ENCODE data around the gene LRRC45.

The LRRC45 gene

GRCh38 chr17:82003411-82004381 lies 19.4 kb upstream of the LRRC45 start:
- no peak for TF ChIP-seq ZNF8 (CRISPR knock-in tag; IDR thresholded peaks at IDR 0.05)
- peak; percentile 82; the same call in 1 of the 2 replicates for TF ChIP-seq SNAI2 (CRISPR knock-in tag; IDR thresholded peaks at IDR 0.05)
- TF ChIP-seq ZFP3 (CRISPR knock-in tag; IDR thresholded peaks at IDR 0.05), result peak; percentile 8; the same call in 1 of the 2 replicates
- peak; percentile 79 for TF ChIP-seq CSDC2 (CRISPR knock-in tag; IDR thresholded peaks at IDR 0.05)
- TF ChIP-seq PATZ1 (CRISPR knock-in tag; IDR thresholded peaks at IDR 0.05; ENCODE audit: borderline replicate concordance), result peak; percentile 81; the same call in 1 of the 2 replicates

GRCh38 chr17:82004517-82005455 lies 18.3 kb upstream of the LRRC45 start:
- TF ChIP-seq ZNF8 (CRISPR knock-in tag; IDR thresholded peaks at IDR 0.05), result no peak
- TF ChIP-seq ZNF70 (CRISPR knock-in tag; IDR thresholded peaks at IDR 0.05), result no peak
- no peak for TF ChIP-seq ZNF565 (CRISPR knock-in tag; conservative IDR thresholded peaks at IDR 0.05; ENCODE audit: low read depth)
- TF ChIP-seq ZFP3 (CRISPR knock-in tag; IDR thresholded peaks at IDR 0.05), result no peak
- TF ChIP-seq CSRNP3 (CRISPR knock-in tag; IDR thresholded peaks at IDR 0.05), result no peak
- TF ChIP-seq ARNTL (CRISPR knock-in tag; IDR thresholded peaks at IDR 0.05; ENCODE audit: borderline replicate concordance, low read depth), result no peak
- no peak for TF ChIP-seq ISL1 (CRISPR knock-in tag; IDR thresholded peaks at IDR 0.05)
- no peak for TF ChIP-seq ZFP30 (CRISPR knock-in tag; IDR thresholded peaks at IDR 0.05)
- no peak for ATAC-seq

More at GRCh38 chr17:82003411-82004381, 19.4 kb upstream of the LRRC45 start:
- ATAC-seq, result peak; percentile 87

- no peak for ATAC-seq
- no peak for TF ChIP-seq CSDC2 (CRISPR knock-in tag; IDR thresholded peaks at IDR 0.05)
- TF ChIP-seq ZC3H10 (CRISPR knock-in tag; IDR thresholded peaks at IDR 0.05), result no peak
- TF ChIP-seq ISL1 (CRISPR knock-in tag; IDR thresholded peaks at IDR 0.05), result no peak
- no peak for TF ChIP-seq PATZ1 (CRISPR knock-in tag; IDR thresholded peaks at IDR 0.05; ENCODE audit: borderline replicate concordance)
- TF ChIP-seq CREB5 (CRISPR knock-in tag; IDR thresholded peaks at IDR 0.05; ENCODE audit: low read depth), result no peak
- TF ChIP-seq ZNF565 (CRISPR knock-in tag; conservative IDR thresholded peaks at IDR 0.05; ENCODE audit: low read depth), result no peak
- TF ChIP-seq CSRNP3 (CRISPR knock-in tag; IDR thresholded peaks at IDR 0.05), result no peak
- no peak for TF ChIP-seq TOX (CRISPR knock-in tag; IDR thresholded peaks at IDR 0.05; ENCODE audit: borderline replicate concordance)
- no peak for TF ChIP-seq POU6F1 (CRISPR knock-in tag; IDR thresholded peaks at IDR 0.05; ENCODE audit: borderline replicate concordance, low read depth)
- TF ChIP-seq ZNF70 (CRISPR knock-in tag; IDR thresholded peaks at IDR 0.05), result no peak
- no peak for TF ChIP-seq ZFP30 (CRISPR knock-in tag; IDR thresholded peaks at IDR 0.05)
- no peak for TF ChIP-seq ARNTL (CRISPR knock-in tag; IDR thresholded peaks at IDR 0.05; ENCODE audit: borderline replicate concordance, low read depth)
- TF ChIP-seq TCF4 (CRISPR knock-in tag; IDR thresholded peaks at IDR 0.05; ENCODE audit: borderline replicate concordance), result no peak
- TF ChIP-seq TSHZ2 (CRISPR knock-in tag; IDR thresholded peaks at IDR 0.05), result no peak
- TF ChIP-seq RARB (CRISPR knock-in tag; IDR thresholded peaks at IDR 0.05), result no peak
- TF ChIP-seq ESRRG (CRISPR knock-in tag; IDR thresholded peaks at IDR 0.05), result no peak
Observed at GRCh38 chr17:82005701-82006348, 17.3 kb upstream of the LRRC45 start.
